NCI-H1436 (cell line): ENCODE results near the gene NDUFB7.
"Not testable (repeated sequence)": the region's sequence is repeated elsewhere in the genome, so short reads cannot be mapped to it uniquely, and the experiment has no call there.

Experiments
- DNase-seq: peaks from one replicate; lab custom pipeline; 2025; lab: John Stamatoyannopoulos, UW

Gene NDUFB7

DNA sequence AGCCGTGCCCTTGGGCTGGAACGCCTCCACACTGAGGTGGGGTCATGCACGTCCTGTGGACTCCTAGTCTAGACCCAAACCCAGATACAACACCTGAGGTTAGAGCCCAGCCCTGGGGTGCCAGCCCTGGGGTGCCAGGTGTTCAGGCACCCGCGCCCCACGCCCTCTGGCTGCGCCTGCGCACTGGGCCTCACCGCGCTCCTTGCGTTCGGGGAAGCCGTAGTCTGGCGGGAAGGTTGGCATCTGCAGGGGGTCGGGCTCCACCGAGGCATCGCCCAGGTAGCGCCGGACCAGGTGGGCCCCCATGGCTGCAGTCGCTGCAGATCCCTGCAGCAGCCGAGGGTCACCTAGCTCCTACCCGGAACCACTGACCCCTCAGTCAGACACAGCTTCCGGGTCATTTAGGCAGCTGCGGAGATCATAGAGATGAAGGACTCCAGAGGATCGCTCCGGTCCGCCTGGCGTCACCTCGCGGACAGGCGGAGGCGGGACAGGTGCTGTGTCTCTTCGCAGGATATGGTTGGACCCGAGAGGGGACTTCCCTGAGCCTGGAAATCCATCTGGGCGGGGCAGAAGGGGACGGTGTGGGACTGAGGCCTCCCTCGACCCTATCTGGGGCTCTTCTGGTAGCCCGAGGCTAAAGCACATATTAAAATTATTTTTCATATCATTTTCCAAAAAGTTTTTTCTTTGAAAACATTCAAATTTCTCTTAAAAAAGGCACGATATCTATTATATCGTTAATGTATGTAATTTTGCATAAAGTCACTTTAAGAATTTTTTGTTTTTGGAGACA lies at the start of gene NDUFB7:
TSS of gene NDUFB7 (minus strand) at position 372 of the 796 bp plus-strand sequence. CDS start at position 306, 66 bp downstream.
- peak; percentile 91 for DNase-seq

DNA sequence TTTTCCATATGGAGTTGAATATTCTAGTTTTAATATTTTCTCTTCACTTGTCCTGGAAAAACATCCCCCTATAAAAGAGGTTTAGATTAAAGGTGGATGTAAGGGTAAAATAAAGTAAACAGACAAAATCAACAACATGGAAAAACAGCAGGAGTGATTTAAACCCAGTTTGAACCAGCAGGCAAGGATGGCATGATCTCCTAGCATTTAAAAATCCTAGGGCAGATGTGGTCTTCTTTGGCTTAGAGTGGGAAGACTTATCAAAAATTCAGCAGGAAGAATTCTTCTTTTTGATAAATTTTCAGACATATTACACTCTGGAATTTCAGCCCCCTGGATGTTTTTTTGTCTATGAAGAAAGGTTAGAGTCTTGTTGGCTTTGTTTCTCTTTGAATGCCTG lies 47.5 kb upstream of the NDUFB7 start:
- DNase-seq, result no peak

DNA sequence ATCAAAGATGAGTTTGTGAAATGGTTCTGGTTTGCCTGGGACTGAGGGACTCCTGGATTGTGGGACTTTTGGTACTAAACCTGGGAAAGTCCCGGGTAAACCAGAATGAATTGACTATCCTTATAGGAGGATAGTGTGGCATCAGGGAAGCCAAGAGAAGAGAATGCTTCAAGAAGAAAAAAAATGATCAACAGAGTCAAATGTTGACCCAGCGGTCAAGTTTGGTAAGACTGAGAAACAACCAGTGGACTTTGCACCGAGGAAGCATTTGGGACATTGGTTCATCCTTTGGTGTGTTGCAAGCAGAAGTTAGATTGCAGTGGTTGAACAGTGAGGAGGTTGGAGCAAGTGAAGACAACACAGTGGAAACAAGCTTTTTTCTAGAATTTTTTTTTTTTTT lies 44.5 kb upstream of the NDUFB7 start:
- no peak for DNase-seq

- DNase-seq, result no peak
Observed at GRCh38 chr19:14615623-14616022, 43.8 kb upstream of the NDUFB7 start.

- DNase-seq, result no peak
Observed at GRCh38 chr19:14614099-14614412, 42.2 kb upstream of the NDUFB7 start.

- DNase-seq, result not testable (repeated sequence)
Observed at GRCh38 chr19:14613399-14614098, 41.7 kb upstream of the NDUFB7 start.

DNA sequence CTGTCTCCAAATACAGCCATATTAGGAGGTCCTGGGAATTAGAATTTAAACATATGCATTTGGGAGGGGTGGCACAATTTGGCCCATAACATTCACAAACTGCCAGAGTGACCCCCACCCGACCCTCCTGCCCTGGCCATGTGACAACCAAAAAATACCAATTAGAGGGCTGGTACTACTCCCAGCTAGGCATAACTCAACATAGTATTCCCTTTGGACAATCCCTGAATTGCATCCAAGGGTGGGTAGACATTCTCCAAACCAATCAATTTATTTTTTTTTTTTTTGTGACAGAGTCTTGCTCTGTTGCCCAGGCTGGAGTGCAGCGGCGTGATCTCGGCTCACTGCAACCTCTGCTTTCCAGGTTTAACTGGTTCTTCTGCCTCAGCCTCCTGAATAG lies 40.8 kb upstream of the NDUFB7 start:
- DNase-seq, result no peak

DNA sequence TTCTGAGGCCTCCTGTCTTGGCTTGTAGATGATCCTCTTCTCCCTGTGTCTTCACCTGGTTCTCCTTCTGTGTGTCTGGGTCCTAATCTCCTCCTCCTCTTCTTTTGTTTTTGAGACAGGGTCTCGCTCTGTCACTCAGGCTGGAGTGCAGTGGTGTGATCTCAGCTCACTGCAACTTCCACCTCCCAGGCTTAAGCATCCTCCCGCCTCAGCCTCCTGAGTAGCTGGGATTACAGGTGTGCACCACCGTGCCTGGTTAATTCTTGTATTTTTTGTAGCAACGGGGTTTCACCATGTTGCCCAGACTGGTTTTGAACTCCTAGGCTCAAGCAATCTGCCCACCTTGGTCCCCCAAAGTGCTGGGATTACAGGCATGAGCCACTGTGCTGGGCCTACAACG lies 40.4 kb upstream of the NDUFB7 start:
- not testable (repeated sequence) for DNase-seq

DNA sequence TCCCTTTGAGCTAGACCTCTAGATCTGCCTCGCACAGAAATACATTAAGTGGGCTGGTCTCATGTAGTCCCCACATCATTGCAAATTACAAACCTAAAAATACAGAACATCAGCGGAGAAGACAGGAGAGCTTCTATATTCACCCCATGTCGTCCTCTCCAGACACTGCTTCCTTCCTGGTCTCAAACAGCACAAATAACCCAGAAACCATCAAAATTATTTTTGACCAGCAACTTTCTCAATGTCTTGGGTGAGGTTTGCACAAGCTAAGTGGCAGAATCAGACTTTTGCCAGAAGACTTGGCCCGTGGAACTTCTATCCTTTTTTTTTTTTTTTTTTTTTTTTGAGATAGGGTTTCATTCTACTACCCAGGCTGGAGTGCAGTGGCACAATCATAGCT lies 39.2 kb upstream of the NDUFB7 start:
- DNase-seq, result no peak

GRCh38 chr19:14606627-14607026 lies 34.8 kb upstream of the NDUFB7 start:
- DNase-seq, result no peak

DNA sequence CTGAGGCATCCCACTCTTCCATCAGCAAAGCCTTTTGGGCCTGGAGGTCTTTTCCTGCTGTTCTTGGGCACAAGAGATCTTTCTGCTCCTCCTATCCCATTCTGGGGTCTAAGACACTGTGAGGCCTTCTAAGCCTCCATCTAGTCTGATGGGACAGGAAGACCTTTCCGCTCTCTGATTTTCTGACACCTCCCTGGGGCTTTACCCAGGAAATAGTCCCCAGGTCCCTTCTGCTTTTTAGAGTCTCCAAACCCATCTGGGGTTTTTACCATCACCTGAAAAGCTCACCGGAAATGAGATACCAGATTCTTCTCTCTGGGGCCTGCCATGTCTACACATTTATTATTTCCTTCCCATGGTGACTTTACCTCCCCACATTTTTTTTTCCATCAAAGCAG lies 32.1 kb upstream of the NDUFB7 start:
- DNase-seq, result no peak

- no peak for DNase-seq
Observed at GRCh38 chr19:14599548-14600147, 27.8 kb upstream of the NDUFB7 start.

- DNase-seq, result no peak
Observed at GRCh38 chr19:14595558-14595957, 23.7 kb upstream of the NDUFB7 start.

DNA sequence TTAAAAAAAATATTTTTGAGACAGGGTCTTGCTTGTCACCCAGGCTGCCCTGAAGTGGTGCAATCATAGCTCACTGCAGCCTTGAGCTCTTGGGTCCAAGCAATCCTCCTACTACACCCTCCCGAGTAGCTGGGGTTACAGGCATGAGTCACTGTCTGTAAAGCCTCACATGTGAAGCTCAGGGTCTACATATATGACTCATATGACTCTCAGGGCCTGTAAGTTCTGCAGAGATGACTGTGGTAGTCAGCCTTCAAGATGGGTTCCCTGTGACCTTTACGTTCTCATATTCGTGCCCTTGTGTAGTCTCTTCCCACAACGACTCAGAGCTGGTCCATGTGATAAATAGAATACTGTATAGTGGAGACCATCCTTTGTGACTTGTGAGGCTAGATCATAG lies 17.6 kb upstream of the NDUFB7 start:
- DNase-seq, result not testable (repeated sequence)

DNA sequence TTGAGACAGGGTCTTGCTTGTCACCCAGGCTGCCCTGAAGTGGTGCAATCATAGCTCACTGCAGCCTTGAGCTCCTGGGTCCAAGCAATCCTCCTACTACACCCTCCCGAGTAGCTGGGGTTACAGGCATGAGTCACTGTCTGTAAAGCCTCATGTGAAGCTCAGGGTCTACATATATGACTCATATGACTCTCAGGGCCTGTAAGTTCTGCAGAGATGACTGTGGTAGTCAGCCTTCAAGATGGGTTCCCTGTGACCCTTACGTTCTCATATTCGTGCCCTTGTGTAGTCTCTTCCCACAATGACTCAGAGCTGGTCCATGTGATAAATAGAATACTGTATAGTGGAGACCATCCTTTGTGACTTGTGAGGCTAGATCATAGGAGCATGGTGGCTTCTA lies 13.3 kb upstream of the NDUFB7 start:
- DNase-seq, result not testable (repeated sequence)

DNA sequence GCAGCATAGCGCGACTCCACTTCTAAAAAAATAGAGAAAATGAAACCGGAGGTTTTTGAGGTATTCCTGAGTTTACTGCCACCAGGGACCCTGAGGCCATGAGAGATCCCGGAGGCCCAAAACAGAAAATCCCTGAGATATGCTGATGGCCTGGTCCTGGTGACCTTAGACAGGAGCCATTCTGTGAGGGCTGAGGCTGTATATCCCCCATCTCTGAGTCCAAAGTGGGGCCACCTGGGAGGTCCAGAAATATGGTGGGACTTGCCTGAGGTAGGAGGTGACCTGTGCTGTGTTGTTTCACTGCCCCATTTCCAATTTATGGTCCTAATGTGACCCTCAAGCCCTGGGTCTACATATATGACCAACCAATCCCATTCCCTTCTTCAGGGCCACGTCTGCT lies 12.5 kb upstream of the NDUFB7 start:
- not testable (repeated sequence) for DNase-seq

DNA sequence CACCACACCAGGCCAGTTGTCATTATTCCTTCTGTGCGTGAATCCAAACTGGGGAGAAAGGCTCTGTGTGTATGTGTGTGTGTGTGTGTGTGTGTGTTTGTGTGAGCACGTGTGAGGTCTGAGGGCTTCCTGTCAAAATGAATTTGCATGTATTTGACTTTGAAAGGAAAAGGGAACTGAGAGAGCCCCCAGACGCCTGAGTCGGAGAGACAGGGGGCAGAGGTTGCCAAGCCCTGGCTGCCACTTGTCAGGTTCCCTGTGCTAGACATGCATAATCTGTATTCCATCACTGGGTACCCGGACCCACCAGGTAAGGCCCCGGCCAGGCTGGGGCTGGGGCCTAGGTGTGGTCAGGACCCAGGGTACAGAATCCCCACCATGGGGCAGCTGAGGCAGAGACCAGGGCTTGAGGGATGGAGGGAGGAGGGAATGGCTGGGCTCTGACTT lies 11.1 kb upstream of the NDUFB7 start, which contains the start of gene CLEC17A:
TSS of gene CLEC17A (plus strand) at position 191 of the 447 bp plus-strand sequence. CDS start at position 268, 77 bp downstream.
- DNase-seq, result no peak

DNA sequence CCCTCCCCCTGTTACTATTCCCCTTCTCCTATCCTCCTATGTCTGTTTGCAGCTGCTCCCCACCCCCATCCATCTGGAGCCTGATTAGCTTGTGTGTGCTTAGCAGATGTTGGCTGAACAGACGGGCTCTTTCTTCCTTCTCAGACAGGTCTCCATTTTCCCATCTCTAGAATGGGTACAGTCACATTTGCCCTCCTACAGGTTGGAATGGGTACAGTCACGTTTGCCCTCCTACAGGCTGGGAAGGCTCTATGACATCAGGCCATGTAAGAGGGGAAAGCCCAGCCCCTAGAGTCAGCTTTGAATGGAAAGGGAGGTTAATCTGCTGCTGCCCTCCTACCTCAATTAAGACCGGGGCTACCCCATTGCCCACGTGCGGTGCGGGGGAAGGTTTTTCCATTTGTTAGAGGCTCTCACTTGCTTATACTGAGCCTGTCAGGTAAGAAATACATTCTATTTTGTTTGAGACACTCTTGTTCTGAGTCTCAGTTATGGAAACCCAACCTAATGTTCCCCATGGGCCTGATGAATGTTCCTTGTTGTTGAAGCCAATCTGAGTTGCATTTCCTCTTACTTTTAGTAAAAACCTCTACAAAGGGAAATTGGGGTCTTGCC lies 8.9 kb upstream of the NDUFB7 start:
- DNase-seq, result no peak

DNA sequence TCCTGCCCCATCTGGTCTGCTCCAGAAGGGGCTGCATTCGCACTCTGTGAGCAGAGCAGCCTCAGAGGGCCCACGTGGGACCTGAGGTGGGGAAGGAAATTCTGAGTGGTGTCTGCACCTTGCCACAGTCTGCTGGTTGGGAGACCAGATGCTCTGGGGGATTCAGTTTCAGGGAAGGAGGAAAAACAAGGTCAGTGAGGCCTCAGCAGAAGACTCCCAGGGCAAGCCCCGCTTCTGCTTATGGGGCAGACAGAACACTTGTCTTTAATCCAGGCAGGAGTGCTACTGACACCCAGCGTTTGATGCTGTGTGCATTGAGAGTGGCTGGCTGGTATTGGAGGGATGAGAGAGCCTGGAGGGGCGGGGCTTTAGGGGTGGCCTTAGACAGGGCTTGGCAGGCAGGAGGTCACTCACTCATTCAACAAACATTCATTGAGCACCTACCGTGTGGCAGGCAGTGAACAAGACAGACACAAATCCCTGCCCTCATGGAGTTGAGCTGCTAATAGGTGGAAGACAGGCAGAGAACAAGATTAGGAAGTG lies 6.1 kb upstream of the NDUFB7 start:
- no peak for DNase-seq

GRCh38 chr19:14577264-14577663 lies 5.4 kb upstream of the NDUFB7 start:
- DNase-seq, result no peak

GRCh38 chr19:14576363-14576762 lies 4.5 kb upstream of the NDUFB7 start:
- no peak for DNase-seq

DNA sequence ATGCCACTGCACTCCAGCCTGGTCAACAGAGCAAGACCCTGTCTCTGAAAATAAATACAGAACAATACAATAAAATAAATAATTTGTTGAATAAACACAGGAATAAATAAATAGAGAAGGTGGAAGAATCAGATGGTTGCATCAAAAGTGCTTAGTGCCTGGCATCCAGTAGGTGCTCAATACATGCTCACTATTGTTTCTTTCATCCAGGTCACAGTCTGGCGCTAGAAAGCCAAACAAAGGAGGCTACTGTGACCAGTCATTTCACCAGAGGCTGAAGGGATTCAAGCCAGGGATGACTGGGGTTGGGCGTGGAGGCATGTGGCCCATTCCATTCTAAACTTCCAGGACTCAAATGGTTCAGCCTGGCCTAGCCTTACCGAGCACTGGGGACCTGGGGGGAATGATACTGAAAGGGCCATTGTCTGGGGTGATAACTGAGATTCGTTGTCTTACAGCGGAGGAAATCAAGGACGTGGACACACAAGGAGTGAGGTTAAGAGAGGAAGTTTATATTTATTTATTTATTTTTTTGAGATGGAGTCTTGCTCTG lies 3.6 kb upstream of the NDUFB7 start:
- DNase-seq, result no peak
